SU-DHL-6 (cell line): ENCODE results near the gene SPAST.
"Not testable (repeated sequence)": the region's sequence is repeated elsewhere in the genome, so short reads cannot be mapped to it uniquely, and the experiment has no call there.

Experiments
- H2AFZ ChIP-seq: fragments of 200-600 bp; sonication (generic); 2 replicates; pipeline ENCODE4 v1.6.1; 2014; ENCODE audit warnings: low read depth, mild to moderate bottlenecking, moderate library complexity, mixed read lengths, antibody characterized with exemption, low read length; ENCODE audit not compliant: severe bottlenecking
- H3F3A ChIP-seq: fragments of 200-600 bp; shearing (Covaris generic); 2 replicates; pipeline ENCODE4 v1.6.0; 2016; ENCODE audit warnings: antibody characterized with exemption, mild to moderate bottlenecking; ENCODE audit not compliant: insufficient read depth
- H3K27ac ChIP-seq: fragments of 200-600 bp; sonication (generic); 2 replicates; pipeline ENCODE4 v1.5.1; 2016; ENCODE audit warnings: low read depth, mild to moderate bottlenecking, low read length, moderate library complexity, mixed read lengths
- H3K27me3 ChIP-seq: fragments of 200-600 bp; sonication (generic), shearing (Covaris generic); 2 replicates; pipeline ENCODE4 v1.6.0; 2014; ENCODE audit warnings: mild to moderate bottlenecking, low read length
- H3K36me3 ChIP-seq: fragments of 200-600 bp; sonication (generic); 2 replicates; pipeline ENCODE4 v1.6.1; 2014; ENCODE audit warnings: mild to moderate bottlenecking, low read length, mixed read lengths
- H3K4me2 ChIP-seq: fragments of 300-600, 200-600 bp; shearing (Covaris generic), sonication (generic); 2 replicates; pipeline ENCODE4 v1.6.0; 2014; ENCODE audit warnings: low read length, low read depth, mild to moderate bottlenecking; ENCODE audit not compliant: poor library complexity, severe bottlenecking
- H3K4me3 ChIP-seq: fragments of 200-600 bp; sonication (generic); 2 replicates; pipeline ENCODE4 v1.5.1; 2014; ENCODE audit warnings: antibody characterized with exemption, low read length, mild to moderate bottlenecking, mixed read lengths; ENCODE audit not compliant: insufficient read depth, poor library complexity, severe bottlenecking
- H3K79me2 ChIP-seq: fragments of 200-600 bp; sonication (generic); 2 replicates; pipeline ENCODE4 v1.6.1; 2014; ENCODE audit warnings: mild to moderate bottlenecking, low read length, moderate library complexity; ENCODE audit not compliant: insufficient read depth
- H3K9ac ChIP-seq: fragments of 200-600 bp; sonication (generic); 2 replicates; pipeline ENCODE4 v1.7.0; 2014; ENCODE audit warnings: mild to moderate bottlenecking, low read length
- H3K9me2 ChIP-seq: fragments of 200-600 bp; sonication (generic); replicated peaks from 2 replicates; pipeline ENCODE4 v1.6.1; 2014; ENCODE audit warnings: low read length; ENCODE audit not compliant: insufficient read depth
- H3K9me3 ChIP-seq: fragments of 200-600 bp; sonication (generic); 2 replicates; pipeline ENCODE4 v1.6.1; 2014; ENCODE audit warnings: low read length, mixed read lengths; ENCODE audit not compliant: insufficient read depth
- H4K20me1 ChIP-seq: fragments of 200-600 bp; sonication (generic); 2 replicates; pipeline ENCODE4 v1.6.1; 2014; ENCODE audit warnings: low read depth, mild to moderate bottlenecking, antibody characterized with exemption, low read length, moderate library complexity, mixed read lengths
- CTCF ChIP-seq: fragments of 200-600 bp; sonication (generic); IDR thresholded peaks from one replicate; pipeline ENCODE4 v1.5.1; 2017; ENCODE audit warnings: antibody characterized with exemption, mild to moderate bottlenecking, low read length, moderate library complexity; ENCODE audit not compliant: insufficient read depth, poor library complexity, severe bottlenecking
- EZH2phosphoT487 ChIP-seq: fragments of 200-600 bp; sonication (generic), shearing (Covaris generic); conservative IDR thresholded peaks from 2 replicates; pipeline ENCODE4 v1.6.1; 2018; ENCODE audit warnings: mild to moderate bottlenecking, antibody characterized with exemption, low read length, moderate library complexity, mixed read lengths

The SPAST gene

GRCh38 chr2:32200814-32201213, 137.5 kb downstream of the SPAST start:
- no peaks in the 10 kb centered on the region for H3K79me2 ChIP-seq
- TF ChIP-seq EZH2phosphoT487 (no peak), CTCF (no peak)

GRCh38 chr2:32203428-32203827, 140.1 kb downstream of the SPAST start:
- not testable (repeated sequence) for H3K27me3 ChIP-seq, H3K27ac ChIP-seq, H3F3A ChIP-seq, H3K4me2 ChIP-seq, H4K20me1 ChIP-seq, H3K4me3 ChIP-seq, H3K79me2 ChIP-seq, H3K9me2 ChIP-seq, H3K9ac ChIP-seq, H3K36me3 ChIP-seq, H2AFZ ChIP-seq, H3K9me3 ChIP-seq

More at GRCh38 chr2:32200814-32201213, 137.5 kb downstream of the SPAST start:
- Histone ChIP-seq H2AFZ (no peak overlapping the region), H3K36me3 (no peaks in the 10 kb centered on the region), H3K9ac (no peak overlapping the region), H3K4me3 (no peak overlapping the region), H3K9me2 (no peaks in the 10 kb centered on the region), H3K9me3 (no peaks in the 10 kb centered on the region), H3K27me3 (no peaks in the 10 kb centered on the region), H4K20me1 (no peaks in the 10 kb centered on the region), H3K27ac (no peak overlapping the region), H3F3A (peaks cover 5% of the 10 kb centered on the region; the same call in 1 of the 2 replicates), H3K4me2 (no peak overlapping the region)
